Measurements from ENCODE around the gene ACBD6.

ACBD6 gene

DNA sequence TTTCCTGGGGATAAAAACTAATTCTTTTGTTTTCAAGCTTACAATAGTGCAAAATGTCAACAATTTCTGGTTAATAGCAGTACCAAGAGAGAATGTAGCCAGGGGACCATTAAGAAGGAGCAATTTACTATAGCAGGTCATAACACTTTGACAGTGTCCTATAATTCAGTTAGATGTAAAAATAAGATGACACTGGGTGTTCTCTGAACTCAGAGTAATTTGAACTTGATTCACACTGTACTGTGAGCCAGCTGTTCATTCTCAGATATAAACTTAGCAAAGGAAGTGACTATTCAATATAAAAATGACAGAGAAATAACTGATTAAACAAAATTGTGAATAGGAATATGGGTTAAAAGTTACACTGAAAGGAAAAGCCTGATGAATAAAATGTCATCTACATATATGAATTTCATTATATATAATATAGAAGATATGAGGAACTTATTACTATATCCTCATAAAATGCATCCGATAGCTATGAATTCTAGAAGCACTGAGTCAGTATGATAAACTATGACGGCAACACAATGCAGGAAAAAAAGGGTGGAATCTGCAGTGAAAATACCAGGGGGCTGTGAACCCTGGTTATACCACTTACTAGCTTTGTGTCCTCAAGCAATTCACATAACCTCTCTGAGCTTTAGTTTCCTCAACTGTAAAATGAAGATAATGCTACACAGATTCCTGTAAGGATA is 135.9 kb downstream of the ACBD6 start:
- no peak for DNase-seq

DNA sequence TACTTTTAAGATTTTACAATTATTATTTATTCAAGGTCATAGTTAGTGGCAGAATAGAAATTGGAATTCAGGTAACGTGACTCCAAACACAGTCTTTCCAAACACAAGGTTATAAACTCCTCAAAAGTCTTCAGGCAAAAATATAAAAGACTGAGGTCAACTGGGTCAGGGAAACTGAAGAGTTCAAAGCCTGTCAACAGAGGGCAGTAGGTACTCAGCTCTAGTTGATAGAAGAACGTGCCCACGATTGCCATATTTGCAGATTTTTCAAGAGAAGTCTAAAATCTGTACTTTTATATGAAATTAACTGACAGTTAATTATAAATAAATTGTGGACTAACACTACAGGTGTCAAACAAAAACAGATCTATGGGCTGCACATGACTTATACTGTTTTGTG is 137.3 kb downstream of the ACBD6 start:
- DNase-seq: no peak

DNA sequence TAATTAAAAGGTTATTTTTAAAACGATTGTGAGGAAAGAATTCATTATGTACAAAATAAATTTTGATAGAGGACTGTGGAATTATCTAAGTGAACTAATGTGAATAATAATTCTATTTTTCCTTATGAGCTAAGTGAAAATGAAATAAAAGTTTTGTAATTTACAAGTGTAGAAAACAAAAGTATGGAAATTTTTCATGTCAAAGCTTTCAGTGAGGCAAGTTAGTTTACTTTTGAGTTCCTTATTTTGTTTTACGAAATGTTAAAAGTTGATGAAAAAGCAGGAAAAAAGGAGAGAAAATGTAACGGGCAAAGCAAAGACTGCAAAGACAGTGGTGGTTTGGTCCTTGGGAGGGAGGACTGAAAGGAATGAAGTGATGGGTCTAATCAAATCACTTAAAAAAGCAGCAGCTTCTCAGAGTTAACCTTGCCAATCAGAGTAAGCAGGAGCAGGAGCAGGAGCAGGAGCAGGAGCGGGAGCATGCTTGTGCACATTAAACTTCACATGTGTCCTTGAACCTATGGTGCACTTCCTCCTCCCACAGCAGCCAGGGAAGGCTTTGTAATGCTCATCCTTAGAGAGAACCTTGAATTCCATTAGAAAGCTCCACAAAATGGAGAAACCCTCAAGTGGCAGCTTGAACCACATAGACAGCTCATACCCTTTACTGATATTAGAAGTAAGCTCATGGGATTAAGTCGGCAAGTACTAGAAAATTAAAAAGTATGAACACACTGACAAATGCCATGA is 139.0 kb downstream of the ACBD6 start:
- no peak for DNase-seq

DNA sequence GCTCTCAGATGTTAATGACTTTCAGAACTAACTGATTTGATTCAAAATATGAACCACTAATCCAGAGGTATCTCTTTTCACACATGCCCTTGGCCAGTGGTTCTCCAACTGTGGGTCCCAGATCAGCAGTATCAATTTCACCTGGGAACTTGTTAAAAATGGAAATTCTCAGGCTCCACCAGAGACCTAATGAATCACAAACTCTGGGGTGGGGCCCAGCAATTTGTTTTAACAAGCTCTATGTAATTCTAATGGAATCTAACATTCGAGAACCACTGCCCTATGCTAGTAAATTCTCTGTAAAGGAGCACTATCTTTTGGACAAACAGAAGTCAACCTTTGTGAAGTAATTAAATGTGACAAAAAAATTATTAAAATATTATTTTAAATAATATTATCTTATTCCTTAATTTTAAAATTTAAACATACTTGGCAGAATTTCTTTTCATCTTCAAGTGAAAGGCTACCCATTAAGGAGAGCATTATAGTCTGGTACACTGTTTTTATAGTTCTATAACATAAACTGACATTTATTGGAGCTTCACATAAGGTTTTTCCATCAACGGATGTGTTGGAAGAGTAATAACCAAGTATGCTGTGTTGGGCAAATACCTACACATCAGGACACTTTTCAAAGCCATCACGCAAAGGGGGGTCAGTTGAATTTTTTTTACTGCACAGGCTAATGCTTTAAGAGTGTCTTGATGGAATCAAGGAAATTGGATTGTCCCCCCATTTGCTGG is 141.9 kb downstream of the ACBD6 start:
- no peak for DNase-seq

DNA sequence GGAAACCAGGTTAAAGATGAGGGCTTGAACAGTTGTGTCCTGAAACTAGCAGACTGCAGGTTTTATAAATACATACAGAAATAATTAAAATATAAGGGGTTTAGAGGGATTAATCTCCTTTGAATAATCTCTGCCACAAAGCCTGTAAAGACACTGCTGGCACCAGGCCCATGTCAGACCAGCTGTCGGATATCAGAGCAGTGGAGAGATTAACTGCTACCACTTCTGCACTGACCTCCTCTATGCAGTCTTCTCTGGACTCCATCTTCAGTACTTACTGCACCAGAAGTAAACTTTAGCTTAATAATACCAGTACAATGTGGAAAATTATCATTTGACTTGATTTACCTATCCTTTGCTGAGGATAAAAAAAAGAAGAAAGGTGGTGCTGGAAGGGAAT is 143.7 kb downstream of the ACBD6 start:
- DNase-seq: no peak

DNA sequence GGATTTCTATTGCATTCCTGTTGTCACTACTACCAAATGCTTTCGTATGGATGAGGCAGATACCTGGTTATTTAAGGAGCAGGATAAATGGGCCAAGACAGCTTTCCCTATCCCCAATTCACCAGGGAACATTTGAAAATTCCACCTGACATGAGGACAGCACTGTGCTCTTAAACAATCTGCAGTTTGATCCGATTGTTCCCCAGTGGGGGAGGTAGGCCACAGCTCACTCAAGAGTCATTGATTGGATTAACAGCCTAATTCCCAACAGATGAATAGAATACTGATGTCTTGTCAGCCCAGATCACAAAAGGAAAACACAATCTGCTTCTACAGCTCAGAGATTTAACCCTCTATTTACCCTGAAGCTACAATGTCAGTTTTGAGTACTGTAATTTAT is 148.4 kb downstream of the ACBD6 start:
- no peak for DNase-seq

DNA sequence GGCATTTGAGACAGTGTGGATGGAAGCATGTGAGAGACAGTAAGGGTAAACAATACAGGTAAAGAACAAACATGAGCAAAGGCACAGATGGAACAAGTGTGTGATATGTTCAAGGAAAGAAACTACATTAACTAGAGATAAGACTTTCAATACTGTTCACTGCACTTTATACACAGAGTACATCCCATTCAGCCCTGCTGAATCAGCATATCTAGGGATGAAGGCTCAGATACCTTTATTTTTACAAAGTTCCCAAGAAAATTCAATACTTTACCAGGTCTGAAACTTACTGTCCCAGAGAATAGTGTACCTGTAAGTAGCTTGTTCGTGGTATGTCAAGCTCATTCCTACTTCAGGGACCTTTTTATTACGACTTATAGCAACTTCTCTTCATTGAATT is 149.8 kb downstream of the ACBD6 start:
- no peak for DNase-seq

DNA sequence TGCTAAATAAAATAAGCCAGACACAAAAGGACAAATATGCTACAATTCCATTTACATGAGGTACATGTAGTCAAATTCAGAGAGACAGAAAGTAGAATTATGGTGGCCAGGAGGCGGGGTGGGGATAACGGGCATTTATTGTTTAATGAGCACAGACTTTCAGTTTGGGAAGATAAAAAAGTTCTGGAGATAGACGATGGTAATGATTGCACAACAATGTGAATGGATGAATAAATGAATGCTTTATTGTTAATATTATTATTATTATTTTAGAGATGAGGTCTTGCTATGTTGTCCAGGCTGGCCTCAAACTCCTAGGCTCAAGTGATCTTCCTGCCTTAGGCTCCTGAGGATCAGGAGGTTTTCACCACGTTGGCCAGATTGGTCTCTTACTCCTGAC is 150.4 kb downstream of the ACBD6 start:
- no peak for DNase-seq

DNA sequence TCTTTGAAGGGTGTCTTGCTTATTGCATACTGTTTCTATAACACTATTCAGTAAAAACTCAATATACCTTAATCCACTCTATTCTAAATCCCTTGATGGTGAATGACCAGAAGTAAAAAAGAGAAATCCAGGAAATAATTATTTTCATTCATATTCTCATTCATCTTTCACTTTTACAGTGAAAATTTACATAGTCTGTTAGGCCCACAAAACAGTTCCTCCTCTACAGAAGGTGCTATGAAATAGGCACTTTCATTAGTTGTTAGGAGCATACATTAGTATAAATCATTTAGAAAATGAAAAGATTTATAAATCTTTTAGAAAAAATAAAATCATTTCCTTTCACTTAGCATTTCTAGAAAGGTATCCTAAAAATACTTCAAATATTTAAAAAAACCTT is 157.2 kb downstream of the ACBD6 start:
- no peak for DNase-seq

DNA sequence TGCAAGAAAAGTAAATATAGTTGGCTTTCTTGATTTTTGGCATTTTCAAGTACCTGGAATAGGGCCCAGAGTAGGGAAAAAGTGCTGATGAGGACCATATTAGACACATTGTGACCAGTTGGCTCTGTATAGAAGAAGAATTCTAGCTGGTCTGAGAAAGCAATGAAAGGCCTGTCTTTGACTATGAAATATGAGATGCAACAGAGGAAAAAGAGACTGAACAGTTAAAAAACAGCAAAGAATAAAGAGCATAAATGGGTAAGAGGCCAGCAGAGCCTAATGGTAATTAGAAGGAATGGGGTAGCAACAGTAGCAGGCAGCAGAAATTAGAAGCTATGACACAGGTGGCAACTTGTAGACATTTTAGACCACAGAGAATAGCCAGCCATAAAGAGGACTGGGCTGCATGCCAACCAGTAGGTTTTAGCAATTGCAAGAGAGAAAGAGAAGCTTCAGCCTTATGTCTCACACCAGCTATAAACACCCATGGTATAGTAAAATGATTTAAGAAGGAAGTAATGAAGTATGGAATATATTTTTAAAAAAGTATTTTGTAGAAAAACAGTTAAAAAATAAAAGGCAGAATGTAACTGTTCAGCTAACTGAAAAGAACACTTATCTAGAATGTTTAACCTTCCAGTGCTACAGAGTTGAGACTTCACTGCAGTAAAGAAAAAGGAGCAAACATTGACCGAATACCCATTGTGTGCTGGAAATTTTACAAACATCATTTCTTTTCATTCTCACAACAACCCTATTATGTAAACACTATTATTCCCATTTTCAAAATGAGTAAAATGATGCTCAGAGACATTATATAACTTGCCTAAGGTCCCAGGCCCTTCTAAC is 158.2 kb downstream of the ACBD6 start:
- DNase-seq: peak; percentile 46

DNA sequence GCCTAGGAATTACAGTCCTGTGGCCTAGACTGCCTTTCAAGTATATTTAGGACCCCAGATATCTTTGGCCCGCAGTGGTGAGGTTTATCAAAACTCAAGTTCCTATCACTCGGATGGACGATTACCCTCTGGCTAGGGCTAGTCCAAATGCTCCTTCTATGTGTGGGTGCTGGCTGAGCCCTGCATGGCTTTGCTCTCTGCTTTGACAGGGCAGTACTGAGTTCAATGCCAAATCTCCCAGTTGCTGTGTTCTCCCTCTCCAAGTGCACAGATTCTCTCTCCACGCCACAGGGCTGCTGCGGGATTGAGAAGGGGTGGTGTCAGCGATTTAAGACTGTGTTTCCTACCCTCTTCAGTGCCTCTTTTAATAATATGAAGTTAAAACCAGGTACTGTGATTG is 175.3 kb downstream of the ACBD6 start:
- DNase-seq: no peak

DNA sequence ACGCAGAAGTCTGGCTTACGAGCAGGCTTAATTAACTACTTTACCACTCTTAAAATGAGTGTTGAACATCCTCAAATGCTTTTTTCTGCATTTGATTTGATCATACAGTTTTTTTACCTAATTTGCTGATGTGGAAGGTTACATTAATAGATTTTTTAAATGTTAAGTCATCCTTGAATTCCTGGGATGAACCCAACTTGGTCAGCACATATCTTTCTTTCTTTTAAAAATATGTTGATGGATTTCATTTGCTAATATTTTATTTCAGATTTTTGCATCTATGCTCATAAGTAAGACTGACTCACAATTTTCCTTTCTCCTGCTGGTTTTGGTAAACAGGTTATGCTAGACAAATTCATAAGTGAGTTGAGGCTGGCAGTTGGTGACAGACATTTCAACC is 189.5 kb downstream of the ACBD6 start:
- DNase-seq: no peak

DNA sequence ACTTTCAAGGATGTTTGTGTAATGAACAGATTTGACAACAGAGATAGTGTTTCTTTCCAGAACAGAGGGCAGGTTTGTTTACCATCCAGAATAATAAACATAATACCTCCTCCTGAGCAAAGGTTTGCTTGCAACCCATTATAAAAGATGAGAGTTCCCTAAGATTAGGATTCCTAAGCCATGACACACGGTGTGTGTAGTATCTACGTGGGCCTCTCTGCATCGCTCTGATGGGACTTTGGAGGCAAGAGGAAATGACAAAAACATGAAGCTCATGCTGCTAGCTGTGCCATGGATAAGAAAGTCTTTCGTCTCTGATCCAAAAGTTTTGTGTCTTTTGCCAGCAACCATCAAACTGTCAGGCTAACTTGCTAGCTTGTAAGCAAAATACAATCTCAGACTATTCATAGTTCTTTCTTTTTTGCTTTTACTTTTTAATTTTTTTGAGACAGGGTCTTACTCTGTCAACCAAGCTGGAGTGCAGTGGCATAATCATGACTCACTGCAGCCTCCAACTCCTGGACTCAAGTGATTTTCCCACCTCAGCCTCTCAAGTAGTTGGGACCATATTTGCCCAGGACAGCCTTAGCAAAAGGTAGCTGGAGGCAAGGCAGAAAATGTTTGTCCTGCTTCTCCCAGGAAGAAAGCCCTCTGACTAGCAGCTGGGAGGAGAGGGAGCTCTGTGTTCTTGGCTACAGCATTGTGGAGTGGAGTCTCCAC is 191.2 kb downstream of the ACBD6 start:
- DNase-seq: no peak

DNA sequence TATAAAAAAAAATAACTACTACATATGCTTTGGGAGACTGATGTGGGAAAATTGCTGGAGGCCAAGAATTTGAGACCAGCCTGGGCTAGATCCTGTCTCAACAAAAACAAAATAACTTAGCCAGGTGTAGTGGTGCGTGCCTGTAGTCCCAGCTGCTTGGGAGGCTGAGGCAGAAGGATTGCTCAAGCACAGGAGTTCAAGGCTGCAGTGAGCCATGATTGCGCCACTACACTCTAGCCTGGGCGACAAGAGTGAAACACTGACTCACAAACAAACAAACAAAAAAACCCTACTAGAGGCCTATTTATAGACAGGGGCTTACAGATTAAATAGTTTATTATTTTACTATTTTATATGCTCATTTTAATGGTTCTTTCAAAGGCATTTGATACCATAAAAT is 192.3 kb downstream of the ACBD6 start:
- no peak for DNase-seq

DNA sequence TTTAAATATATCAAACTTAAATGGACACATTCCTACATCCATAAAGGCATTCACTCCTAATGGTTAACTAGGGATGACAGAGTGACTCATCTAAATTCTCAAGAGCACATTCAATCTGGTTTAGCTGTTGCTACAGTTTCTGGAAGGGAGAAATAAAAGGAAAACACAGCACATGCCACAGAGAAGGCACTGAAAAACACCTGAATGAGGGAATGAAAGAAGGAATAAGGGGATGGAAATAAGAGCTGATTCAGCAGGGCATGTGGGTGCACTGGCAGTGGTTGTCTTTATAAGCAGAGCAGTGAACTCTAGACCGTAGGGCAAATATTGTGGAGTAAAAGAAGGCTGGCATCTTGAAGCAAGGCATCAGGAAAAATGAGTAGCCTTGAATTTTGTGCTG is 193.0 kb downstream of the ACBD6 start:
- DNase-seq: no peak

DNA sequence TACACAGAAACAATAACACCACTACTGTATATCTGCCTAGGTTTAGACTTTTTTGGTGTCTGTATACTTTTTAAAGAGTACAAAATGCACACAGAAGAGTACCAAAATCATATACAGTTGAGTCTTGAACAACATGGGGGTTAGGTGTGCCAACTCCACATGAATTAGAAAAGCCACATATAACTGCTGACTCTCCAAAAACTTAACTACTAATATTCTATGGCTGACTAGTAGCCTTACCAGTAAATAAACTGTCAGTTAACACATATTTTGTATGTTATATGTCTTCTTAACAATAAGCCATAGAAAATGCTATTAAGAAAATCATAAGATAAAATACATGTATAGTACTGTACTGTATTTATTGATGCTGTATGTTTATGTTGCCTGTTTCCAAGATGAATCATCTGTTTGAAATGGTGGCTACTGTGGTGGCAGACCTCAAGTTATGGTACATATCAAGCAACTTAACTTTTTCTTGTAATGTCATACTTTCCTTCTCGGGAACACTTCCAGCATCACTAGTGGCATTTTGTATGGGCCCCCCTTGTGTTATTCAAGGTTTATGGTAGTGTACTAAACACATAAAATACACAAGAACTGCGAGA is 201.1 kb downstream of the ACBD6 start:
- no peak for DNase-seq

DNA sequence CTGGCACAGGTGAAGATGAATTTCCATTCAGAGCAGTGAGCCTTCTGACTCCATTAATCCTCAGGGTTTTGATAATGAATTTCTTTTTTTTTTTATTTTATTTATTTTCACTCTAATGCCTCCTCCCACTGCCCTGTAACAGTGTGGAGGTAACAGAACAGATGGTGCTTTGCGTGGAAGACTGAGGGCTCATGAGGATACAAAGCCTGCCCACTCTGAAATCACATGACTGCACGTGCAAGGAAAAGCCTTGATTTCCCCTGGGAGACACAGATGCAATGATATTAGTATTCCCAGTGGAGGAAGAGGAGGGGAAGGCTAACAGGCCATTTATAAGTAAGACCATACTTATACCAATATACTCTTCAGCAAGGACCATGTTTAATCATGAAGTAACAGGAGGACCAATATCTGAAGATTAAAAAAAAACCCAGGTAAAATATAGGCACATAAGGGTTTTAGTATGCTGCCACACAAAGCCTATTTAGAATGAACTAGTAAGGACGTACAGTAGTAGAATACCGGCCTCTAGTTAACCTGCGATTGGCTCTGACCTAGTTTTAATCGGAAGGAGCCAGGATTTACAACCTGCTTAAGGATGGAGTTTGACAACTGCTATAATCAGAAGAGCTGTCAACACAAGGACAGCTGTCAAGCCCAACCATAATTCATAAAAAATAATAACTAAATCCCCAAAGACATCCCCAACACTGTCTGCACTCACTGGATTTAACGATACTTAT is 202.7 kb downstream of the ACBD6 start:
- no peak for DNase-seq

DNA sequence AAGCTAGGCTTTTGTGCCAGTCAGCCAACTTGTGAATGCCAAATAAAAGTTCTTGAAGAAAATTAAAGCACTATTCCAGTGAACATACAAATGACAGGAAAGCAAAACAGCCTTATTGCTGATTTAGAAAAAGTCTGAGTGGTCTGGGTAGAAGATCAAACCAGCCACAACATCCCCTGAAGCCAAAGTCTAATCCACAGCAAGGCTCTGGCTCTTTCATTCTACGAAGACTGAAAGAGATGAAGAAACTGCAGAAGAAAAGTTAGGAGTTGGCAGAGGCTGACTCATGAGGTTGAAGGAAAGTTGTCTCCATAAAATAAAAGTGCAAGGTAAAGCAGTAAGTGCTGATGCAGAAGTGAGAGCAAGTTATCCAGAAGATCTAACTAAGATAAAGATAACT is 206.4 kb downstream of the ACBD6 start:
- no peak for DNase-seq

DNA sequence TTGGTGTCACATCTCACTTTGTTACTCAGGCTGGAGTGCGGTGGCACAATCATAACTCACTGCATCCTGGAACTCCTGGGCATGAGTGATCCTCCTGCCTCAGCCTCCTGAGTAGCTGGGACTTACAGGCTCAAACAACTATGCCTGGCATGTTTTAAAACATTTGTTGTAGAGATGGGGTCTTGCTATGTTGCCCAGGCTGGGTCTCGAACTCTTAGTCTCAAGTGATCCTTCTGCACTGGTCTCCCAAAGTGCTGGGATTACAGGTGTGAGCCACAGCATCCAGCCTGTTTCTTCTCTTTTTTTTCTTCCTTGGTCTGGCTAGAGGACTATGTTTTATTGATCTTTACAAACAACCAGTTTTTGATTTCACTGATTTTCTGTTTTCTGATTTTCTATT is 207.7 kb downstream of the ACBD6 start:
- no peak for DNase-seq

DNA sequence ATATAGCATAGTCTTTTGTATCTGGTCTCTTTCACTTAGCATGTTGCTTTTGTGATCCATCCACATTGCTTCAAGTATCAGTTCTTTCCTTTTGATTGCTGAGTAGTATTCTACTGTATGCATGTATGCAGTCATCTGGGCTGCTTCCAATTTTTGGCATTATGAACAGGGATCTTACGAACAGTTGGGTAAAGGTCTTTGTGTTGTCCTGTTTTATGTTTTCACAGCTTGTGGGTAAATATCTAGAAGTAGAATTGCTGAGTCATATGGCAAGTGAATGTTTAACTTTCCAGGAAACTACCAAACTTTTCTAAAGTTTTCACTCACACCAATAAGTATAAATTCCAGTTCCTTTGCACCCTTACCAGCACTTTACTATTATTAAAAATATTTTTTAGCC is 211.4 kb downstream of the ACBD6 start:
- DNase-seq: no peak

DNA sequence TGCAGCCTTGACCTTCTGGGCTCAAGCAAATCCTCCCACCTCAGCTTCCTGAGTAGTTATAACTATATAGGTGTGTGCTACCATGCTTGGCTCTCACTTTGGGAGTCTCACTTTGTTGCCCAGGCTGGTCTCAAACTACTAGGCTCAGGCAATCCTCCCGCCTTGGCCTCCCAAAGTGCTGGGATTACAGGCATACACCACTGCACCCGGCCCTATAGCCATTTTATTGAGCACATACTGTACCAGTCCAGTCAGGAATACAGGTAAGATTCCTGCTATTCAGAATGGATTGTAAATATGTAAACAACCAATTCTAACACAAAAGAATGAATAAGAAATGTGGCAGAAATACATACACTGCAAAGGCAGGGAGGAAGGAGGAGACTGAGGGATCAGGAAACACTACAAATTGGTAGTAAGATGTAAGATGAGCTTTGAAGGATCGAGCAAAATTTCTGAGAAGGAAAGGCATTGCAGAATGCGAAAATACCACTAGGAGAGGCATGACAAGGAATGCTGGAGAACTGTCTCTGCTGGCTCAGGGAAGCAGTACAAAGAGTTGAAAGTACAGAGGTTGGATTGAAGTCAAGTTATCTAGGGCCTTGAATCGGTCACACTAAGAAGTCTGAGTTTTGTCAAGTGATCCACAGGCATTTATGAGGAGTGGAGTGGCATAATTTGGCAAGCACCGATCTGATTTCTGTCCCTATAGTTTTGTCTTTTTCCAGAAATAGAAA is 211.9 kb downstream of the ACBD6 start:
- no peak for DNase-seq

Measured in NCI-H510A (cell line).